Body of pancreas (tissue), 4 donors: ENCODE results near the gene GAD1. TPM values are rescaled to one million over a fixed set of nuclear protein-coding genes. Genes with fewer than 3 reads are reported as not detected.

Experiments
- ATAC-seq: fragments of 150-250 bp; one replicate; pipeline ENCODE4 v1.9.1; 2016
- DNase-seq, 4 donors: peaks; one replicate each; pipeline ENCODE4 v3.0.0-alpha.2; 2019
- H3K27ac ChIP-seq, 4 donors: fragments of 200-600 bp; sonication (generic); 1 replicate in 3 of 4; 2 replicates in 1 of 4; pipeline versions ENCODE4 v1.5.1 to v1.6.1; 2016 to 2019; ENCODE audit warnings: mild to moderate bottlenecking in 1 of 4, mixed read lengths in 1 of 4, moderate library complexity in 1 of 4
- H3K27me3 ChIP-seq, 2 donors: fragments of 200-600 bp; sonication (generic); one replicate each; pipeline ENCODE4 v1.6.0; 2016; ENCODE audit warnings: mild to moderate bottlenecking in 1 of 2
- H3K36me3 ChIP-seq, 2 donors: fragments of 200-600 bp; sonication (generic); replicated peaks in 1 of 2; 2 replicates each; pipeline ENCODE4 v1.5.1; 2016; ENCODE audit warnings: low read depth in 2 of 2; ENCODE audit not compliant: insufficient read depth in 1 of 2
- H3K4me1 ChIP-seq: fragments of 200-600 bp; sonication (generic); one replicate; pipeline ENCODE4 v1.6.0; 2016
- H3K4me3 ChIP-seq, 2 donors: fragments of 200-600 bp; sonication (generic); 1 replicate in 1 of 2; 2 replicates in 1 of 2; pipeline ENCODE4 v1.5.1; 2016 to 2019
- H3K9me3 ChIP-seq, 3 donors: fragments of 200-600 bp; sonication (generic); 1 replicate in 2 of 3; 2 replicates in 1 of 3; pipeline ENCODE4 v1.5.1; 2016
- POLR2A ChIP-seq, 3 donors: fragments of 450-650 bp; IDR thresholded peaks; one replicate each; pipeline ENCODE4 v1.6.1; 2016; ENCODE audit warnings: antibody characterized with exemption in 3 of 3, mild to moderate bottlenecking in 2 of 3
- WGBS, 2 donors: methylation state at CpG; one replicate each; pipeline ENCODE4 v1.1.5; 2017; 5-methylcytosine and 5-hydroxymethylcytosine counted together
- intact Hi-C: fragments of 100-400 bp; cut with DNase I; formaldehyde crosslinking; loops from one replicate; pipeline ENCODE4 v1.15.1; 2023
- total RNA-seq, 2 donors: library from RNA; depleted of rRNA; stranded (reverse); fragments of >200 nt; gene quantifications; one replicate each; pipeline ENCODE4 v1.1.0, GENCODE V29; 2016
- TF ChIP-seq, protein P1 (sequence below), 7 experiments: fragments of 450-650 bp in 4 of 7; fragments of 200-600 bp in 3 of 7; sonication (generic) in 3 of 7; IDR thresholded peaks; one replicate each; pipeline ENCODE4 v1.5.1; 2016 to 2019; ENCODE audit warnings: antibody characterized with exemption in 7 of 7

The GAD1 gene
- total RNA-seq, 2 donors from 2014 or later, result not detected

DNA sequence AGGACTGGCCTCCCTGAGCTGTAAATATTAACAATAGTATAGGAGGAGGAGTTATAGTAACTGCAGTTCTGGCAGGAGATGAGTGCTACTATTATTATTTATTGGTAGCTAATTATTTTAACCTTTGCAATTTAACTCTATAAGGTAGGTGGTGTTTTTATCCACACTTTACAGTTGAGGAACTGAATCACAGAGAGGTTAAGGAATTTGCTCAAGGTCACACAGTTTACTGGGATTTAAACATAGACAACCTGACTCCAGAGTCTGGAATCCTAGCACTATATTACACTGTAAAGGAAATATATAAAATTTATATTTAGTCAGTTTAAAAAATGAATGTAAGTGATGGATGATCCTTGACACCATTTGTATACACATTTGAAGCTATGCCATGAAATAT is 44.4 kb upstream of the GAD1 start:
- Histone ChIP-seq H3K4me3 (no peak overlapping the region), H3K9me3 (no peaks in the 10 kb centered on the region), H3K27ac (no peak overlapping the region), H3K4me1 (peaks cover 16% of the 10 kb centered on the region), H3K36me3 (no peaks in the 10 kb centered on the region), H3K27me3 (no peaks in the 10 kb centered on the region)
- DNase-seq (no peak), ATAC-seq (no peak)
- TF ChIP-seq POLR2A (IDR thresholded peaks at IDR 0.05), result no peak
- TF ChIP-seq, protein P1, sequence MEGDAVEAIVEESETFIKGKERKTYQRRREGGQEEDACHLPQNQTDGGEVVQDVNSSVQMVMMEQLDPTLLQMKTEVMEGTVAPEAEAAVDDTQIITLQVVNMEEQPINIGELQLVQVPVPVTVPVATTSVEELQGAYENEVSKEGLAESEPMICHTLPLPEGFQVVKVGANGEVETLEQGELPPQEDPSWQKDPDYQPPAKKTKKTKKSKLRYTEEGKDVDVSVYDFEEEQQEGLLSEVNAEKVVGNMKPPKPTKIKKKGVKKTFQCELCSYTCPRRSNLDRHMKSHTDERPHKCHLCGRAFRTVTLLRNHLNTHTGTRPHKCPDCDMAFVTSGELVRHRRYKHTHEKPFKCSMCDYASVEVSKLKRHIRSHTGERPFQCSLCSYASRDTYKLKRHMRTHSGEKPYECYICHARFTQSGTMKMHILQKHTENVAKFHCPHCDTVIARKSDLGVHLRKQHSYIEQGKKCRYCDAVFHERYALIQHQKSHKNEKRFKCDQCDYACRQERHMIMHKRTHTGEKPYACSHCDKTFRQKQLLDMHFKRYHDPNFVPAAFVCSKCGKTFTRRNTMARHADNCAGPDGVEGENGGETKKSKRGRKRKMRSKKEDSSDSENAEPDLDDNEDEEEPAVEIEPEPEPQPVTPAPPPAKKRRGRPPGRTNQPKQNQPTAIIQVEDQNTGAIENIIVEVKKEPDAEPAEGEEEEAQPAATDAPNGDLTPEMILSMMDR (IDR thresholded peaks at IDR 0.05), result no peak
- intact Hi-C loops, result no loop called here

DNA sequence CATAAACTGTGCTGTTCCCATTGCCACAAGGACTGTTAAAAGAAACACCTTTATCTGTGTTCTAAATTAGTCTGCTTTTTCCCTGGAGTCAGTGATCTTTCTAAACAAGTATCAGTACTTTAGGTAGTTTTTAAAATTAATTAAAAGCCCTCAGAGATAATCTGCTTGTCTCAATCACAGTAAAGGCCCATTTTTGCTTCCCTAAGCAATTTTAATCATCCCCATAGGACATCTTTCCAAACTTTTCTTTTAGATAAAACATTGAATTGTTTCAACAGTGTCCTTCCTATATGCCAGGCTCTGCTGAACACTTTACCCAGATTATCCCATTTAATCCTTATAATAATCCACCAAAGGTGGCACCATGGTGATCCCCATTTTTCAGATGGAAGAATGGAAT is 42.6 kb upstream of the GAD1 start:
- Histone ChIP-seq H3K9me3 (no peaks in the 10 kb centered on the region), H3K36me3 (no peaks in the 10 kb centered on the region), H3K27ac (no peak overlapping the region), H3K4me1 (peaks cover 16% of the 10 kb centered on the region), H3K27me3 (no peaks in the 10 kb centered on the region), H3K4me3 (no peak overlapping the region)
- intact Hi-C loops, result no loop called here
- ATAC-seq (no peak), DNase-seq (no peak)
- TF ChIP-seq, protein P1 (IDR thresholded peaks at IDR 0.05), result no peak
- TF ChIP-seq POLR2A (IDR thresholded peaks at IDR 0.05), result no peak

DNA sequence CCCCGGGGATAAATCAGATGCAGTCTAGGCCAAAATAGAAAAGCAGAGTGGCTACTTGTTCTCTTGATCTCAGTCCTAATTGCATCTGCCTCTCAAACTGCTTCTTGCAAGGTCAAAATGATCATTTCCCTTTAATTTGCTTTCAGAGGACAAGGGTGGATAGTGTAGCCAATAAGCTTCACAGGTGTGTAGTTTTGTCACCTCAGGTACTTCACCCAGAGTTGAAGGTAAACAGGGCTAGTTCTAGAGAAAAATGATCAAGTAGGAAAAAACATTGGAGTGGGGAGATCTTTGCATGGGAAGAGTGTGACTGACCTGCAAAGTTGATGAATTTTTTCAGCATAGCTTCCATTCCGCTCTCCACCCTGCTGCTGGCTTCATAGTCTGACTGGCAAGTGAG is 37.8 kb upstream of the GAD1 start:
- WGBS, 2 donors, result 40 to 64% methylated on average over 2 of the region's 2 CpGs
- Histone ChIP-seq H3K4me3 (no peak overlapping the region), H3K27me3 (no peaks in the 10 kb centered on the region), H3K9me3 (no peaks in the 10 kb centered on the region), H3K36me3 (no peaks in the 10 kb centered on the region), H3K4me1 (no peaks in the 10 kb centered on the region), H3K27ac (no peak overlapping the region)
- intact Hi-C loops, result no loop called here
- ATAC-seq (no peak), DNase-seq (no peak)
- no peak for TF ChIP-seq POLR2A (IDR thresholded peaks at IDR 0.05)
- TF ChIP-seq, protein P1 (IDR thresholded peaks at IDR 0.05), result no peak

DNA sequence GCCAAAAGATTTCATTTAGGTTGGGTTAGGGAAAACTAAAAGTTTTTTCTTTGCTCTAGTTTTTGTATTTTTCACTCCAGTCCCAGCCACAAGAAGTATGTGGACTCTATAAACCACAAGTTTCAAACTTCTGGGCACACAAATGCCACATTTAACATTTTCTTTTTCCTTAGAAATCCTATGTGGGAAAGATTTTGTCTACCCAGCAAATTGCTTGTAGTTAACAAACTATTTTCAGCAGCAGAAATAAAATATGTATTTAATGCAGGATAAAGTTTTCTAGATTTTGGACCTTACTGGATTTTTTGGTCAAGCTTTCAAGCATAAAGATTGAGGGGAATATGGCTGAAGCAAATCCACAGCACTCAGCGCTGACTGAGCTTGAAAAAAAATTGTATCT is 37.4 kb upstream of the GAD1 start:
- no peaks in the 10 kb centered on the region for H3K4me1 ChIP-seq
- no peaks in the 10 kb centered on the region for H3K27me3 ChIP-seq
- ATAC-seq (no peak), DNase-seq (no peak)
- TF ChIP-seq POLR2A (IDR thresholded peaks at IDR 0.05), result no peak
- TF ChIP-seq, protein P1 (IDR thresholded peaks at IDR 0.05), result no peak
- 86 to 90% methylated on average over 1 of the region's 1 CpG for WGBS, 2 donors
- no peak overlapping the region for H3K27ac ChIP-seq
- H3K36me3 ChIP-seq, result no peaks in the 10 kb centered on the region
- no peaks in the 10 kb centered on the region for H3K9me3 ChIP-seq
- no peak overlapping the region for H3K4me3 ChIP-seq
- intact Hi-C loops, result no loop called here

DNA sequence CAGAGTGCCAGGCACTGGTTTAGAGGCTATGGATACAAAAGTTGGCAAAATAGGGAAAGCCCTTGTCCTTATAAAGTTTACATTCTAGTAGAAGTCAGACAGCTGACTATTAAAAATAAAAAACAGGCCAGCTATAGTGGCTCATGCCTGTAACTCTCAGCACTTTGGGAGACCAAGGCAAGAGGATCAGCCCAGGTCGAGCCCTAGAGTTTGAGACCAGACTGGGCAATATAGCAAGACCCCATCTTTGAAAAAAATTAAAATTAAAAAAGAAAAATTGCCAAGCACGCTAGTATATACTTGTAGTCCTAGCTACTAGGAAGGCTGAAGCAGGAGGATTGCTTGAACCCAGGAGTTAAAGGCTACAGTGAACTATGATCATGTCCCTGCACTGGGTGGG is 34.0 kb upstream of the GAD1 start:
- intact Hi-C loops, result no loop called here
- Histone ChIP-seq H3K4me1 (no peaks in the 10 kb centered on the region), H3K27ac (no peak overlapping the region), H3K27me3 (no peaks in the 10 kb centered on the region), H3K9me3 (no peaks in the 10 kb centered on the region), H3K36me3 (no peaks in the 10 kb centered on the region), H3K4me3 (no peak overlapping the region)
- 87 to 93% methylated on average over 2 of the region's 2 CpGs for WGBS, 2 donors
- no peak for TF ChIP-seq POLR2A (IDR thresholded peaks at IDR 0.05)
- TF ChIP-seq, protein P1 (IDR thresholded peaks at IDR 0.05), result no peak
- no peak for DNase-seq
- no peak for ATAC-seq
